ENCODE measurements around the gene SYDE2.
"Not testable (repeated sequence)": the region's sequence is repeated elsewhere in the genome, so short reads cannot be mapped to it uniquely, and the experiment has no call there.

The SYDE2 gene

GRCh38 chr1:85214654-85215053 is 13.8 kb upstream of the SYDE2 start:
- in situ Hi-C loops (cut with MboI; ENCODE audit: low sequenced_read_pairs) = no loop called here

- in situ Hi-C loops (cut with MboI; ENCODE audit: low sequenced_read_pairs) = no loop called here
Observed at GRCh38 chr1:85208488-85208887, 7.7 kb upstream of the SYDE2 start.

- in situ Hi-C loops (cut with MboI; ENCODE audit: low sequenced_read_pairs) = no loop called here
Observed at GRCh38 chr1:85203573-85204171, 2.9 kb upstream of the SYDE2 start.

GRCh38 chr1:85202864-85203255 is 2.0 kb upstream of the SYDE2 start:
- in situ Hi-C loops (cut with MboI; ENCODE audit: low sequenced_read_pairs) = no loop called here

GRCh38 chr1:85202092-85202863 is 1.5 kb upstream of the SYDE2 start:
- in situ Hi-C loops (cut with MboI; ENCODE audit: low sequenced_read_pairs) = no loop called here

- in situ Hi-C loops (cut with MboI; ENCODE audit: low sequenced_read_pairs) = no loop called here
Observed at GRCh38 chr1:85201340-85202091, 700 bp upstream of the SYDE2 start.

- in situ Hi-C loops (cut with MboI; ENCODE audit: low sequenced_read_pairs) = no loop called here
Observed at GRCh38 chr1:85199667-85200462, 951 bp downstream of the SYDE2 start.

- in situ Hi-C loops (cut with MboI; ENCODE audit: low sequenced_read_pairs) = no loop called here
Observed at GRCh38 chr1:85198864-85199263, 2.0 kb downstream of the SYDE2 start.

- in situ Hi-C loops (cut with MboI; ENCODE audit: low sequenced_read_pairs) = no loop called here
Observed at GRCh38 chr1:85196358-85196757, 4.5 kb downstream of the SYDE2 start.

- in situ Hi-C loops (cut with MboI; ENCODE audit: low sequenced_read_pairs) = no loop called here
Observed at GRCh38 chr1:85195703-85196102, 5.1 kb downstream of the SYDE2 start.

GRCh38 chr1:85192129-85192528 is 8.7 kb downstream of the SYDE2 start:
- in situ Hi-C loops (cut with MboI; ENCODE audit: low sequenced_read_pairs) = not testable (repeated sequence)

- in situ Hi-C loops (cut with MboI; ENCODE audit: low sequenced_read_pairs) = no loop called here
Observed at GRCh38 chr1:85189120-85189519, 11.7 kb downstream of the SYDE2 start.

- in situ Hi-C loops (cut with MboI; ENCODE audit: low sequenced_read_pairs) = no loop called here
Observed at GRCh38 chr1:85188530-85188929, 12.3 kb downstream of the SYDE2 start.

- in situ Hi-C loops (cut with MboI; ENCODE audit: low sequenced_read_pairs) = not testable (repeated sequence)
Observed at GRCh38 chr1:85187021-85187420, 13.8 kb downstream of the SYDE2 start.

- in situ Hi-C loops (cut with MboI; ENCODE audit: low sequenced_read_pairs) = no loop called here
Observed at GRCh38 chr1:85184245-85184644, 16.6 kb downstream of the SYDE2 start.

GRCh38 chr1:85182700-85183099 is 18.1 kb downstream of the SYDE2 start:
- in situ Hi-C loops (cut with MboI; ENCODE audit: low sequenced_read_pairs) = no loop called here

GRCh38 chr1:85180869-85181268 is 19.9 kb downstream of the SYDE2 start:
- in situ Hi-C loops (cut with MboI; ENCODE audit: low sequenced_read_pairs) = no loop called here

- in situ Hi-C loops (cut with MboI; ENCODE audit: low sequenced_read_pairs) = no loop called here
Observed at GRCh38 chr1:85179522-85179921, 21.3 kb downstream of the SYDE2 start.

- in situ Hi-C loops (cut with MboI; ENCODE audit: low sequenced_read_pairs) = no loop called here
Observed at GRCh38 chr1:85178396-85178795, 22.4 kb downstream of the SYDE2 start.

GRCh38 chr1:85174503-85174902 is 26.3 kb downstream of the SYDE2 start:
- in situ Hi-C loops (cut with MboI; ENCODE audit: low sequenced_read_pairs) = no loop called here

GRCh38 chr1:85172684-85173337 is 28.0 kb downstream of the SYDE2 start:
- in situ Hi-C loops (cut with MboI; ENCODE audit: low sequenced_read_pairs) = no loop called here

Measured in hTERT RPE-1 (cell line).